Measurements from ENCODE around the gene WSB2.
"Not testable (repeated sequence)": the region's sequence is repeated elsewhere in the genome, so short reads cannot be mapped to it uniquely, and the experiment has no call there.

WSB2 gene

GRCh38 chr12:118061011-118061872, at the start of gene WSB2:
Gene WSB2 (minus strand): TSS chr12:118061179. CDS start chr12:118061048, 131 bp downstream.
- DNase-seq (ENCODE audit: extremely low spot score, insufficient read length, low read depth), result peak; percentile 28
- FAIRE-seq, result no peak

GRCh38 chr12:118109088-118109487, 48.1 kb upstream of the WSB2 start:
- FAIRE-seq, result no peak
- DNase-seq (ENCODE audit: extremely low spot score, insufficient read length, low read depth), result no peak

- no peak for DNase-seq (ENCODE audit: extremely low spot score, insufficient read length, low read depth)
- FAIRE-seq, result no peak
Measured at GRCh38 chr12:118107694-118108093, 46.7 kb upstream of the WSB2 start.

GRCh38 chr12:118107011-118107410, 46.0 kb upstream of the WSB2 start:
- no peak for FAIRE-seq
- no peak for DNase-seq (ENCODE audit: extremely low spot score, insufficient read length, low read depth)

GRCh38 chr12:118103601-118104382, 42.8 kb upstream of the WSB2 start, which contains the start of gene VSIG10:
Gene VSIG10 (minus strand): TSS chr12:118104011. CDS start chr12:118103671, 340 bp downstream.
- FAIRE-seq (no peak), DNase-seq (ENCODE audit: extremely low spot score, insufficient read length, low read depth) (no peak)

- DNase-seq (ENCODE audit: extremely low spot score, insufficient read length, low read depth) (no peak), FAIRE-seq (no peak)
Measured at GRCh38 chr12:118103201-118103600, 42.2 kb upstream of the WSB2 start.

GRCh38 chr12:118102609-118103008, 41.6 kb upstream of the WSB2 start:
- DNase-seq (ENCODE audit: extremely low spot score, insufficient read length, low read depth), result no peak
- FAIRE-seq, result no peak

GRCh38 chr12:118102070-118102469, 41.1 kb upstream of the WSB2 start:
- FAIRE-seq, result no peak
- no peak for DNase-seq (ENCODE audit: extremely low spot score, insufficient read length, low read depth)

GRCh38 chr12:118101051-118101450, 40.1 kb upstream of the WSB2 start:
- no peak for FAIRE-seq

GRCh38 chr12:118098911-118099671, 38.1 kb upstream of the WSB2 start:
- FAIRE-seq (no peak), DNase-seq (ENCODE audit: extremely low spot score, insufficient read length, low read depth) (no peak)

More at GRCh38 chr12:118101051-118101450, 40.1 kb upstream of the WSB2 start:
- DNase-seq (ENCODE audit: extremely low spot score, insufficient read length, low read depth), result no peak

GRCh38 chr12:118098401-118098800, 37.4 kb upstream of the WSB2 start:
- DNase-seq (ENCODE audit: extremely low spot score, insufficient read length, low read depth) (no peak), FAIRE-seq (no peak)

GRCh38 chr12:118094039-118094438, 33.1 kb upstream of the WSB2 start:
- DNase-seq (ENCODE audit: extremely low spot score, insufficient read length, low read depth), result no peak
- no peak for FAIRE-seq

- no peak for FAIRE-seq
- no peak for DNase-seq (ENCODE audit: extremely low spot score, insufficient read length, low read depth)
Measured at GRCh38 chr12:118089782-118090181, 28.8 kb upstream of the WSB2 start.

- DNase-seq (ENCODE audit: extremely low spot score, insufficient read length, low read depth) (no peak), FAIRE-seq (no peak)
Measured at GRCh38 chr12:118082161-118082560, 21.2 kb upstream of the WSB2 start.

- DNase-seq (ENCODE audit: extremely low spot score, insufficient read length, low read depth); FAIRE-seq: not testable (repeated sequence)
Measured at GRCh38 chr12:118081521-118081920, 20.5 kb upstream of the WSB2 start.

- FAIRE-seq (no peak), DNase-seq (ENCODE audit: extremely low spot score, insufficient read length, low read depth) (no peak)
Measured at GRCh38 chr12:118073768-118074167, 12.8 kb upstream of the WSB2 start.

GRCh38 chr12:118070650-118071049, 9.7 kb upstream of the WSB2 start:
- DNase-seq (ENCODE audit: extremely low spot score, insufficient read length, low read depth), result no peak
- no peak for FAIRE-seq

GRCh38 chr12:118068445-118068844, 7.5 kb upstream of the WSB2 start:
- DNase-seq (ENCODE audit: extremely low spot score, insufficient read length, low read depth), result no peak
- no peak for FAIRE-seq

- FAIRE-seq, result no peak
- DNase-seq (ENCODE audit: extremely low spot score, insufficient read length, low read depth), result no peak
Measured at GRCh38 chr12:118065380-118065779, 4.4 kb upstream of the WSB2 start.

- FAIRE-seq (no peak), DNase-seq (ENCODE audit: extremely low spot score, insufficient read length, low read depth) (no peak)
Measured at GRCh38 chr12:118064608-118065007, 3.6 kb upstream of the WSB2 start.
